Endometrial microvascular endothelial cells (primary cell): ENCODE data around the gene EFNB3. TPM values are rescaled to one million over a fixed set of nuclear protein-coding genes. Genes with fewer than 3 reads are reported as not detected.

Experiments
- in situ Hi-C: cut with HindIII; loops from 2 replicates; pipeline ENCODE4 v1.10.0; 2017; ENCODE audit warnings: low sequenced_read_pairs, low pct_unique_long_range_greater_than_20kb; ENCODE audit errors: inconsistent ontology term
- total RNA-seq: library from RNA; depleted of rRNA; stranded (reverse); fragments of >200 nt; gene quantifications from one replicate; pipeline ENCODE4 v1.2.3, GENCODE V29; 2015; ENCODE audit errors: inconsistent ontology term

The EFNB3 gene
- total RNA-seq, 1 donor from 2014 or later = not detected

DNA sequence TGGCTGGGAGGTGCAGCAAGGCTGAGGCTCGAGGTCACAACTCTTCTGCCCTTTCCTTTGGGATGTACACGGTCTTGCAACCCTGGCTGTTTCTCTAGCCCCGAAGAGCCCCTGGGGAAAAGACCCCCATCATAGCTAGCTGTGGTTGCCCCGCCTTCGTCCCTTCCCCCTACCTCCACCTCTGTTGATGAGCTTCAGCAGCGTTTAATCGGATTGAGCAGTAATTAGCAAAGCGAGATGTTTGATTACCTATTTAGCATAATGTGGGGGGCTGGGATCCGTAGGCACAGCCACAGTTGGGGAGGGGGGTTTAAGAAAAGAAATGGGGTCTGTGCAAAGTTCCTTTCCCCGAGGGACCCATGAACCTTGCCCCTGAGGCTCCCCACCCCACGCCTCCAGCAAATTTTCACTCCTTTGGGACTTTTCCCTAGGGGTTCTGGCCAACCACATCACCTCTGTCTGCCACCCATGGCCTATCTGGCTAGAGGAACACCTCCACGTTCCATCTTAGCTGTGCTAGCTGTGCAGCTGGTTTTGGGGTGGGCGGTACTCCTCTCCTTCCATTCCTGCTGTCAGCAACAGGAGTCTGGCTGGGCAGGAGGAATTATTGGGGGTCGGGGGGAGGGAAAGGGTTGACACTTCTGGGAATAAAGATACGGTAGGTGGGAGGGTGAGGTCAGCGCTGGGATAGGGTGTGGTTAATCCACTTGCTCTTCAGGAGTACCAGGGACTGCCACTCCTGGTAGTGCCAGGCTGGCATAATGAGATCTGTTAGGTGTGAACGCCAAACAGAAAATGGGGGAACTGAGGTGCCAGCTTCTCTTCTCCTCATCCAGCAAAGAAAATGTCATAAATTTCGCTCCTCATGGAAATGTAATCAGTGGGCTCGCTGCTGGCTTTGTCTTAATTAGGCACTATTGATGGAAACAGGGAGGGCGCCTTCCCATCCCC is 11.2 kb downstream of the EFNB3 start:
- in situ Hi-C loops = no loop called here

DNA sequence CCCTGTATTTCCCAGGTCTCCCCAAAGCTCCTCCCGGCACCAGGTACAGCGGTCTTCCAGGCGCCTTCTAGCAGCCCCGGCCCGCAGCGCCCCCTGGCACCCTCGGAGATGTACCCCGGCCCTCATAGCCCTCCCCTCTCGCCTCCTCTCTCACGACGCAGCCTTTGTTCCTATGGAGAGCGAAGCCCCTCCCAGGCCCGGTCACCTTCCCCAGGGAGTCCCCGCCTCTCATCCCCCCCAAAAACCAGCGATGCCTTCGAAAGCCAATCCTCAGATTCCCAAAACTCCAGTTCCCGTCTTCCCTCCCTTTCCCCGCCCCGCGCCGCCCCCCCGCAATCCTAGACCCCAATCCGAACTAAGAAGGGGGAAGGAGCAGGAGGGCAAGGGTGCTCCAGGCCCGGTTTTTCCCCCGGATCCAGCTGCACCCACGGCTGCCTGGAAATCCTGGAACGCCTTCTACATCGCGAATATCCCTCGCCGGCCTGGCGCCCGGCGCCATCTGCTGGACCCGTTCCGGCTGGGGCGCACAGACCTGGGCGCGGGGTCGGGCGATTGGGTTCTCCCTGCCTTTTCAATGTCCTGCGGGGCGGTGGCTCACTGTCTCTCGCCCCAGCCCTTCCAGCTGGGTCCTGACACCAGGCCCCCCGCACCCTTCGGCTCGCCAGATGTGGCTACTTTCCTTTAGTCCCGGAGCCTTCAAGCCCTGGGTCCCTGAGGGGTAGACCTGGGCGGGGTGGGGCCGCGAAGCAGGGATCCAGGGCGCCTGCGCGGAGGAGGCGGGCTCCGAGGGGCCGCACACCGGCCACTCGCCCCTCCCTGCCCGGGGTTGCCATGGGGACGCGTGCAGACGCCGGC is 12.1 kb downstream of the EFNB3 start, which contains the start of gene DNAH2:
TSS of gene DNAH2 (plus strand) at position 844 of the 855 bp plus-strand sequence. CDS start 1,991 bp downstream, outside the sequence.
- in situ Hi-C loops = no loop called here

DNA sequence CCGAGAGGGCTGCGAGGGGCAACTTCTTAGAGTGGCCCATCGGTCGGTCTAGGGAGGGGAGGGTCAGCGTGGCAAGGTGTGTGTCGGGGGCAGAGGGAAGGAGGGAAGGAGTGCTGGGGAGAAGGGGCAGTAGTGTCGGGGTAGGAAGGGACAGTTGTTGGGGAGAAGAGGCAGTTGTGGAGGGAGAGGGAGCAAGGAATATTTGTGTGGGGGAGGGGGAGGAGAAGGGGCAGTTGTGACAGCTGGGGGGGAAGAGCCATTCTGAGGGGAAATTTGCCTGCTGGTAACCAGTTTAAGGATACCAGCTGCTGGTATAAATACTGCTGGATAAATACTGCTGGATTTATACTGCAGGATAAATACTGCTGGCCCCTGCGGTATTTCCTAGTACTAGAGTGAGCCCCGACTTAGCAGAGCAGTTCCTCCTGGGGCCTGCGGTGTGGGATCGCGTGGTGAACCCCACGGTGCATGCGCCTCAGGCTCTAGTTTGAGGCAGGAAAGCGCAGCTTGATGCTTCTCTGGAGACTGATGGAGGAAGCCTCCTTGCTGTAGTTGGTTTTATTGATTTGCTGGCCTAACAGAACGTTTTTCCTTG is 12.9 kb downstream of the EFNB3 start:
- in situ Hi-C loops = no loop called here

DNA sequence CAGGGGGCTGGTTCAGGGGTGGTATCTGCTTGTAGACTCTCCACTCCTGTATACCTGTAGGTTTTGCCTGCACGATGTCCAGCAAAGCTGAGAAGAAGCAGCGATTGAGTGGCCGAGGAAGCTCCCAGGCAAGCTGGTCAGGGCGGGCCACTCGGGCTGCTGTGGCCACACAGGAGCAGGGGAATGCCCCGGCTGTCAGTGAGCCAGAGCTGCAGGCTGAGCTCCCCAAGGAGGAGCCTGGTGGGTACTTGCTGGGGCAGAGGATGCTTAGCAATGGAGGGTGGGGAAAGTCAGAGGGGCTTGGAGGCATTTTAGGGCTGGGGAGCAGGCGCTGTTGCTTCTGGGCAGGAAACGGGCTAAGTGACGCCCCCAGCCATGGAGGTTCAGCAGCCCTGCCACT is 14.7 kb downstream of the EFNB3 start:
- in situ Hi-C loops = no loop called here

DNA sequence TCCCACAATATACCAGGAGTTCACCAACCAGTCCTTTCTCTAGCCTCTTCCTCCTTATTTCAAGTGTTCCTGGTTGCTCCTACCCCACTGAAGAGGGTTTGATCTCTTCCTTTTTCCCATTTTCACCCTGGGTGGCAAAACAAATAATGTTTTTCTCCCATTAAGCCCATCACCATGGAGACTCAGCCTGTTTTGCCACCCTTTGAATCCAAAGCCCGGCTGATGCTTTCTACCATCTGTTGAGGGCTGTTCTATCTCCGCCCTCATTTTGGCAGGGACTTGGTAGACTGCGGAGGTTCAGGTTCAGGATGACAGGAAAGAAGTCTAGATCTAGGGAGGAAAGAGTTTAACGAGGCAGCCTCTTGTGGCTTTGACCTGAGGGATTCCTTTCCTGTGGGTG is 15.1 kb downstream of the EFNB3 start:
- in situ Hi-C loops = no loop called here

DNA sequence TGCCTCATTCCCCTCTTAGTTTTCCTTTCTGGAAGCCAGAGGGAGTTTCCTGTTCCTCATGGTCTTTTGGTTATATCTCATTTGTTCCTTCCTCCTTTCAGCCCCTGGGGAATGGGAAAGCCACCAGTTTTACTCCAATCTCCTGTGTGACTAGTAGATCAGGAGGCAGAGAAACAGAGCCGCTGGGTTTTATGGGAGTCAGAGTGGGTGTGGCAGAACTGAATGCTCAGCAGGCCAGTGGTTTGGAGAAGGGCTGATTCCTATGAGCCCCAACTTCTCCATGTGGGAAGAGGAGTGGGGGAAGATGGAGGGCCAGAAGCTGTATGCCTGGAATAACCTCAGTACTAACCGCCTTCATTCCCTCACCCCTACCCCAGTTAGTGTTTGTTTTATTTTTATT is 16.6 kb downstream of the EFNB3 start:
- in situ Hi-C loops = no loop called here

DNA sequence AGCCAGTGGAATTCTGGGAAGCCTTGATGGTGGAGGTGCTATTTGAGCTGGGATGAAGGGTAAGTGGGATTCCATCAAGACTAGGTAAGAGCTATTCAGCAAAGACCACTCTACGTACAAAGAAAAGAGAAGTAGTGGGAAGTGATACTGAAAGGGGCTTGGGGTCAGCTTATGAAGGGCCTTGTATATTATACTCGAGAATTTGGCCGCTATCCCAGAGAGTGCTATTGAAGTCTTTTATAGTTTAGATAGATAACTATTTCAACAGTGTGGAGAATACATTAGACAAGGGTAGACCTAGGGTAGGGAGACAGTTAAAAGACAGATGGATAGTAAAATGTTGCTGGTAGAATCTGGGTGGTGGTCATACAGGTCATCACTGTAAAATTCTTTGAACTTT is 22.9 kb downstream of the EFNB3 start:
- in situ Hi-C loops = no loop called here

DNA sequence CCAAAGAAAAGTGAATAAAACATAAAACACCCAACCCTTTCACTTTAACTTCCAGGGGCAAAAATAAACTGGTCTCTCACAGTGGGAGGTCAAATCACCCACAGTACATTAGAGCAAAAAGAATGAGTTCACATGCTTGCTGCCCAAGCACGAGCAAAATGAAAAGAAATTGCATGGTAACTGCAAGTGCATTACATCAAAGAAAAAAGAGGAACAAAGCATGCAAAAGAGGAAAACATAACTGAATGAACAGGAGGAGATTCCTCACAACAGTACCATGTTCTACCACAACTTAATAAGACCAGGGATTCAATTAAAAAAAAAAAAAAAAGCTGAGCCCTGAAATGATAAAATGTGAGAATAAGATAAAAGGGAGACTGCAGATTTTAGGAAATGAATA is 24.8 kb downstream of the EFNB3 start:
- in situ Hi-C loops = no loop called here

DNA sequence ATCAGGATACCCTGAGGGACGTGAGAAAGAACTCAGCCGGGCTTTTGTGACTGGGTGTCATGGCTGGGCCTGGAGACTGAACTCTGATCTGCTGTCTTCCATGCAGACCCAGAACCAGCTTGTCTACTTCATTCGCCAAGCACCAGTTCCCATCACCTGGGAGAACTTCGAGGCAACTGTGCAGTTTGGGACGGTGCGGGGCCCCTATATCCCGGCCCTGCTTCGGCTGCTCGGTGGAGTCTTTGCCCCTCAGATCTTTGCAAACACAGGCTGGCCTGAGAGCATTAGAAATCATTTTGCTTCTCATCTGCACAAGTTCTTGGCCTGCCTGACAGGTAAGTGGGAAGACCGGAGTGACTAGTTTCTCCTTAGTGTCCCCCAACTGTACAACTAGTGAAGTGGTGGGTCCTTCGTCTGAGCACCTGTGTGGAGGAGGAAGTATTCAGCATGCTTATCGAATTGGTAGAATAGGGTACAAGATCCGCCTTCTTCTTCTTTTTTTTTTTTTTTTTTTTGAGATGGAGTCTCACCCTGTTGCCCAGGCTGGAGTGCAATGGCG is 28.1 kb downstream of the EFNB3 start:
- in situ Hi-C loops = no loop called here

DNA sequence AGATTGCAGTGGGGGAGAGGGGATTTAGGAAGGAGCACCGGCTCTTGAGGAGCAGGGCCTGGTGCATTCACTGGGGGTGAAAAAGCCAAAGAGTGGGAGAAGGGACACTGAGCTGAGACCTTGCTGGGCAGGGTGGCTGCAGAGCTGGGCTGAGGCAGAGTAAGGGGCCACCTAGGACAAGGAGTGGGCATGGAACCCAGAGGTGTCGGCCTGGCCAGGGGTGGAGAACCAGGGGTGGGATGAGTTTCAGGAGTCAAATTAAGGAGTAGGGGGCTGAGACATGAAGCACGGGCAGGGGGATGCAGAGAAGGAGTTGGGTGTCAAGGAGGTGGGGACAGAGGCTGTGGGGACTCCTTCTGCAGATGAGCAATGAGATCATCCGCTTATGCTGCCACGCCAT is 32.6 kb downstream of the EFNB3 start:
- in situ Hi-C loops = no loop called here

DNA sequence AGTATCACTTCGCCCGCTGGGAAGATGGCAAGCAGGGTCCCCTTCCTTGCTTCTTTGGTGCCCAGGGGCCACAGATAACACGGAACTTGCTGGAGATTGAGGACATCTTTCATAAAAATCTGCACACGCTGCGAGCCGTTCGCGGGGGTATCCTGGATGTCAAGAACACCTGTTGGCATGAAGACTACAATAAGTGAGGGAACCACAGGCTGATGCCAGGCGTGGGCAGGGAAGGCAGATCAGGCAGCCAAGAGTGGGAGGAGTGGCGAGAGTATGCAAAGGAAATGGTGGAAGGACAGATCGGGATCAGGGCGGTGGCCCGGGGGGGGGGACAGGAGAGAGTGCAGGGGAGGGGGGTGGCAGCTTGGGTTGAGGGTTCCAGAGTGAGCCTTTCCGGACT is 34.7 kb downstream of the EFNB3 start:
- in situ Hi-C loops = no loop called here

DNA sequence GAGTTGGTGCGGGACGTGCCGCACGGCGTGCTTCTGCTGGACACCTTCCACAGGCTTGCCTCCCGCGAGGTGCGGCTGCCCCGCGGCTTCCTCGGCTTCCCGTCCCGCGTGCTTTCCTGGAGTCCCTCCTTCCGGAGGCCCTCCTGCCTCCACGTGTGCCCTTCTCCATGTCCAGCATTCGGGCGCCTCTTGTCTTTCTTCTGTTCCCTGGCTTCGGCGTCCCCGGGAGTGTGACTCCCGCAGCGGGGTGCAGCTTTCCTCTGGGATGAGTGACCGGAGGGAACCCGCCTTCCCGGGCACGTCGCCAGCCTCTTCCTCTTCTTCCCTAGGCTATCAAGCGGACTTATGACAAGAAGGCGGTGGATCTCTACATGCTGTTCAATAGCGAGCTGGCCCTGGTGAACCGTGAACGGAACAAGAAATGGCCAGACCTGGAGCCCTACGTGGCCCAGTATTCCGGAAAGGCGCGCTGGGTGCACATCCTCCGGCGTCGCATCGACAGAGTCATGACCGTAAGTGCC is 35.5 kb downstream of the EFNB3 start:
- in situ Hi-C loops = no loop called here

DNA sequence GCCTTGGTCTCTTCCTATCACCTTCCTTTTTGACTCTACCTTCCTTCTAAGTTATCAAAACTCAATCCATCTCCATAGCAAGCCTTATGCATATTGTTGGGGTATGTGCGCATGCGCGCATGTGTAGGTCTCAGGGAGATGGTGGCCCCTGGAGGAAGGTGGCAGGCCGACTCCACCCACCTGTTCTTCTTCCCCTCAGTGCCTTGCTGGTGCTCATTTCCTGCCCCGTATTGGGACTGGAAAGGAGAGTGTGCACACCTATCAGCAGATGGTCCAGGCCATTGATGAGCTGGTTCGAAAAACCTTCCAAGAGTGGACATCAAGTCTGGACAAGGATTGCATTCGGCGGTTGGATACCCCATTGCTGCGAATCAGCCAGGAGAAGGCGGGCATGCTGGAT is 37.7 kb downstream of the EFNB3 start:
- in situ Hi-C loops = no loop called here

DNA sequence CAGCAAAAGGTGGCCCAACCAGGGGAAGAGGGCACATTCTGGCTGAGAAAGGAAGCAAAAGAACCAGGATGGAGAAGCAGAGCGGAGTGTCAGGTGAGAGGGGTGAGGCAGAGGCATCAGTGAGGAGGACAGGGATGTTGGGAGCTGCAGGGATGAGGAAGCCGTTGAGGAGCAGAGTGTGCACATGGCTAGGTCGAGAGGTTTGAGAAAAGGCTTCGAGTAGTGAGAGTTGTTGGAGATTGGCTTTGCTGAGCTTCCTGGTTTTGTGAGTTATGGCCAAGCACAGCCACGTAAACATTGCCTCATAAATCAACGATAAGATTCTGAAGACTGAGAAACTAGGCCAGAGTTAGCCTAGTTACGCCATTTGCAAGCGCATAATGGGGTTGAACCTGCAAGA is 39.4 kb downstream of the EFNB3 start:
- in situ Hi-C loops = no loop called here

DNA sequence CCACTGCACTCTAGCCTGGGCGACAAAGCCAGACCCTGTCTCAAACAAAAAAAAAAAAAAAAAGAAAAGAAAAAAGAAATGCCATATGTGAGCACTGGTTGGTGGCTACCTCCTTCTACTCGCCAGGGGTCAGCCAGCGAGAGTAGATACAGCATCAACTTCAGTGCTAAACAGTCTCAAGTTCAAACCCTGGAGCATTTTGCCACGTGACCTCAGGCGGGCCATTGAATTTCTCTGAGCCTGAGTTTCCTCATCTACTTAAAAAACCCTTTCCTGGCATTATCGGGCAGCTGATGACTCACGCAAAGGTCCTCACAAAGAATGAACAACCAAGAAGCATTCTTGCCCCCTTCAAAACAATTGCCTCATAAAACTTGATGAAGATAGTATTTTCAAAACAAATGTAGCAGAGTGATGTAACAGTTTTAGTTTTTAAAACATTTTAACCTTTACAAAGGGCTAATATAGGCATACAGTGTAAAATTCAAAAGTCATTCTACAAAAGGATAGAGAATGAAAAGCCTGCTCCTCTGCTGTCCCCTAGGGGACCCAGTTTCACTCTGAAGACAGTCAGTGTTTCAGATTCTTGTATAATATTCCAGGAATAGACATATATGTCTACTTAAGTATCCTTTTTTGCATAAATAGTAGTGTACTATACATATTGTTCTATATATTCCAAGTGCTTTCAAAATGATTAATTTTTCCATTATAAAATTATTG is 40.9 kb downstream of the EFNB3 start:
- in situ Hi-C loops = no loop called here

DNA sequence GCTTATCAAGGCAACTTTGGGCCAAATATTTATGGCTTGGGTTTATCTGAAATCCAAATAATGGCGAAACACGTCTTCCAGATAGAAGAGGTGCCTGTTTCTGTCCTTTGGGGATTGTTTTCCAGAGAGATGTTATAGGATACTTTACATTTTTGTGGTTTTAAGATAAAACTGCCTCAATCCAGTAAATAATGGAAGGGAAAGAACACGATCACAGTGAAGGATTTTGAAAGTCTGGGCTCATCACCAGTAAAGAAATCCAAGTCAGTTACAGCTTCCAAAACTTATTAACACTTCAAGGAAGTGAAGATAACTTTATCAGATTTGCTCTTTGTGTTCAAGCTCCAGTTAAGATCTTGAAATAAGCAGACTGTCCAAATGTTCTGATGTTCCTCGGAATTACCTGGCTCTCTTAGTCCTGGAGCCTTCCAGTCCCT is 42.7 kb downstream of the EFNB3 start:
- in situ Hi-C loops = no loop called here

DNA sequence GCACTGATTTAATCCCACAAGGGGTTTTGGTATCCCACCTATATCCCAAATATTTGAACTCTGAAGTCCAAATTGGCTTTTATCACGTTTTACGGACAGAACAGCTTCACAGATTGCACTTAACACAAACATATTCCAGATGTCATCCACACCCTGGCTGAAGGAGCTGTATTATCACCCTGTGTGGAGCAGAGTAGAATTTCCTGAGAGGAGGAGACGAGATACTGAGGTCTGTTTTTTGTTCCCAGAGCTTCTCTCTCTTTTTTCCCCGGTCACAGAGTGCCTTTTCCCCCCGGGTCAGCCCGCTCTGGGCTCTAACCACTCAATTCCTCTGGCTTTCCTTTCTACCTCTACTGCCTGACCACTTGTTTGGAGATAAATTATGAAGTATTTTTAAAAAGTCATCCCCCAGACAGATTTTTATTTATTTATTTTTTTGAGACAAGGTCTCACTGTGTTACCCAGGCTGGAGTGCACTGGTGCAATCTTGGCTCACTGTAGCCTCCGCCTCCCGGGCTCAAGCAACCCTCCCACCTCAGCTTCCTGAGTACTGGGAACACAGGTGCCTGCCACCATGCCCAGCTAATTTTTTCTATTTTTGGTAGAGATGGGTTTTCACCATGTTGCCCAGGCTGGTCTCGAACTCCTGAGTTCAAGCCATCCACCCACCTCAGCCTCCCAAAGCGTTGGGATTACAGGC is 43.2 kb downstream of the EFNB3 start:
- in situ Hi-C loops = no loop called here

DNA sequence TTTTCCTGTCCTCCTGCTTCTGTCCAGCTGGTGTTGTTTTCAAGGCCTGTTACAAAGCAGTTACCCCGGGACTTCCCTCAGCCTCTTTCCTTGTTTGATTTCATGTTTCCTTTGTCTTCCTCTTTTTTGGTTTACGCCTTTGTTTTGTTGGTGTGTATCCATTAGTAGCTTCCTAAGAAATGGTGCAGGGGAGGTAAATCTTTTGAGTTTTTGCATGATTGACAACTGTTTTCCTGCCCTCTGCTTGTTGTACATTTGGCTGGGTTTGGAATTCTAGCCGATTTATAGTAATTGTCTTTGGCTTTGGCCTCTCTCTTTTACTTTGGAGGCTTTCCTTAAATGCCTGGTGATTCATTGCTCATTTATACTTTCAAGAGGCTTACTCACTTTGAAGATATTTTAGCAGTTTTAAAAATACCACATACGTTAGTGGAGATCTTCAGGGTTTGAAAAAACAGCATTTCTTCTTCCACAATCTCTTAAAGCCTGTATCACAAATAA is 45.4 kb downstream of the EFNB3 start:
- in situ Hi-C loops = no loop called here
